Trophoblast cell (in vitro differentiated cells and primary cell): ENCODE data around the gene ZMAT5.

Experiments used
- DNase-seq, 2 donors: peaks; one replicate each; pipeline ENCODE4 v3.0.0-alpha.2; 2016
- H2AFZ ChIP-seq: 2 replicates; pipeline ENCODE4 v1.6.1; 2013; ENCODE audit warnings: low read length, moderate library complexity, mild to moderate bottlenecking; ENCODE audit not compliant: insufficient read depth, poor library complexity
- H2AK5ac ChIP-seq: 2 replicates; pipeline ENCODE4 v1.6.1; 2013; ENCODE audit warnings: mild to moderate bottlenecking, low read length
- H2BK120ac ChIP-seq: 2 replicates; pipeline ENCODE4 v1.6.1; 2013; ENCODE audit warnings: low read length, mild to moderate bottlenecking, moderate library complexity; ENCODE audit not compliant: insufficient read depth, poor library complexity
- H2BK12ac ChIP-seq: 2 replicates; pipeline ENCODE4 v1.6.1; 2013; ENCODE audit warnings: mild to moderate bottlenecking, low read length, moderate library complexity
- H2BK5ac ChIP-seq: 2 replicates; pipeline ENCODE4 v1.6.1; 2013; ENCODE audit warnings: low read length, low read depth, moderate library complexity, mild to moderate bottlenecking; ENCODE audit not compliant: poor library complexity
- H3K14ac ChIP-seq: 2 replicates; pipeline ENCODE4 v1.6.1; 2013; ENCODE audit warnings: mild to moderate bottlenecking, low read length
- H3K18ac ChIP-seq: 2 replicates; pipeline ENCODE4 v1.6.1; 2013; ENCODE audit warnings: mild to moderate bottlenecking, low read length
- H3K23ac ChIP-seq: 2 replicates; pipeline ENCODE4 v1.6.1; 2013; ENCODE audit warnings: low read length
- H3K27ac ChIP-seq: 2 replicates; pipeline ENCODE4 v1.5.1; 2013; ENCODE audit warnings: low read depth, mild to moderate bottlenecking, inconsistent platforms, low read length, moderate library complexity
- H3K27me3 ChIP-seq: 2 replicates; pipeline ENCODE4 v1.6.1; 2013; ENCODE audit warnings: inconsistent platforms, mild to moderate bottlenecking, low read length, moderate library complexity; ENCODE audit not compliant: insufficient read depth
- H3K36me3 ChIP-seq, 2 experiments: 1 replicate in 1 of 2; 2 replicates in 1 of 2; pipeline ENCODE4 v1.6.1; 2013; ENCODE audit warnings: low read length in 2 of 2, mild to moderate bottlenecking in 2 of 2, moderate library complexity in 1 of 2; ENCODE audit not compliant: insufficient read depth in 2 of 2, control insufficient read depth in 1 of 2
- H3K4ac ChIP-seq: 2 replicates; pipeline ENCODE4 v1.6.1; 2013; ENCODE audit warnings: low read depth, mild to moderate bottlenecking, low read length, moderate library complexity
- H3K4me1 ChIP-seq, 2 experiments: 1 replicate in 1 of 2; 2 replicates in 1 of 2; pipeline ENCODE4 v1.6.1; 2013; ENCODE audit warnings: low read length in 2 of 2, mild to moderate bottlenecking in 2 of 2, moderate library complexity in 1 of 2; ENCODE audit not compliant: insufficient read depth in 2 of 2, control insufficient read depth in 1 of 2
- H3K4me2 ChIP-seq: 2 replicates; pipeline ENCODE4 v1.6.1; 2013; ENCODE audit warnings: inconsistent platforms, mild to moderate bottlenecking, low read length, moderate library complexity
- H3K4me3 ChIP-seq: 2 replicates; pipeline ENCODE4 v1.5.1; 2013; ENCODE audit warnings: mild to moderate bottlenecking, low read depth, low read length, inconsistent platforms
- H3K79me1 ChIP-seq: one replicate; pipeline ENCODE4 v1.6.1; 2013; ENCODE audit warnings: low read length
- H3K79me2 ChIP-seq: 2 replicates; pipeline ENCODE4 v1.6.1; 2013; ENCODE audit warnings: low read length, mild to moderate bottlenecking; ENCODE audit not compliant: control insufficient read depth, insufficient read depth, poor library complexity
- H3K9ac ChIP-seq: 2 replicates; pipeline ENCODE4 v1.6.1; 2013; ENCODE audit warnings: mild to moderate bottlenecking, low read length
- H3K9me3 ChIP-seq: 2 replicates; pipeline ENCODE4 v1.6.1; 2013; ENCODE audit warnings: low read depth, mild to moderate bottlenecking, control low read depth, inconsistent platforms, low read length; ENCODE audit not compliant: insufficient read depth
- H4K12ac ChIP-seq: 2 replicates; pipeline ENCODE4 v1.6.1; 2013; ENCODE audit warnings: low read depth, mild to moderate bottlenecking, low read length, moderate library complexity
- H4K8ac ChIP-seq: 2 replicates; pipeline ENCODE4 v1.6.1; 2013; ENCODE audit warnings: low read depth, mild to moderate bottlenecking, low read length, moderate library complexity
- H4K91ac ChIP-seq: one replicate; pipeline ENCODE4 v1.6.1; 2013; ENCODE audit warnings: low read depth, mild to moderate bottlenecking, low read length, moderate library complexity
- WGBS: extraction: QIAGEN DNeasy Blood & Tissue Kit; methylation state at CpG from one replicate; pipeline ENCODE4 v1.1.7; 2013; ENCODE audit warnings: missing lambda C conversion rate; ENCODE audit not compliant: insufficient read length, insufficient coverage; ENCODE audit errors: extremely low coverage; 5-methylcytosine and 5-hydroxymethylcytosine counted together

The ZMAT5 gene

GRCh38 chr22:29750029-29750428, 16.8 kb downstream of the ZMAT5 start:
- Histone ChIP-seq H2AFZ (no peak overlapping the region), H3K27me3 (no peaks in the 10 kb centered on the region), H2AK5ac (no peak overlapping the region), H2BK5ac (no peak overlapping the region), H4K8ac (no peak overlapping the region), H3K14ac (no peak overlapping the region), H3K18ac (no peak overlapping the region), H3K4me3 (no peak overlapping the region), H3K4ac (no peak overlapping the region), H4K12ac (no peak overlapping the region), H3K4me2 (no peak overlapping the region), H3K79me2 (no peaks in the 10 kb centered on the region), H2BK12ac (no peak overlapping the region), H3K23ac (no peak overlapping the region), H3K4me1 (peaks cover 4 to 5% of the 10 kb centered on the region in 2 experiments), H3K79me1 (no peaks in the 10 kb centered on the region), H2BK120ac (no peak overlapping the region), H4K91ac (no peak overlapping the region), H3K27ac (no peak overlapping the region), H3K9ac (no peak overlapping the region), H3K9me3 (peaks cover 2% of the 10 kb centered on the region), H3K36me3 (peaks cover 0 to 13% of the 10 kb centered on the region in 2 experiments)
- WGBS, result no CpG with 5 or more reads among the region's 3 CpGs
- DNase-seq, result no peak

GRCh38 chr22:29748248-29748893, 18.4 kb downstream of the ZMAT5 start:
- Histone ChIP-seq H2AK5ac (no peak overlapping the region), H2BK5ac (no peak overlapping the region), H4K8ac (no peak overlapping the region), H3K4me3 (no peak overlapping the region), H2BK120ac (no peak overlapping the region), H3K4me2 (no peak overlapping the region), H3K4ac (no peak overlapping the region), H3K27me3 (no peaks in the 10 kb centered on the region), H3K27ac (no peak overlapping the region), H3K23ac (no peak overlapping the region), H4K91ac (no peak overlapping the region), H3K14ac (no peak overlapping the region), H3K4me1 (no peaks in the 10 kb centered on the region), H3K9me3 (peaks cover 2% of the 10 kb centered on the region), H3K9ac (no peak overlapping the region), H3K18ac (no peak overlapping the region), H3K36me3 (peaks cover 0 to 13% of the 10 kb centered on the region in 2 experiments), H3K79me2 (no peaks in the 10 kb centered on the region), H3K79me1 (no peaks in the 10 kb centered on the region), H2AFZ (no peak overlapping the region), H2BK12ac (no peak overlapping the region), H4K12ac (no peak overlapping the region)
- DNase-seq, result no peak
- WGBS, result no CpG with 5 or more reads among the region's 9 CpGs

DNA sequence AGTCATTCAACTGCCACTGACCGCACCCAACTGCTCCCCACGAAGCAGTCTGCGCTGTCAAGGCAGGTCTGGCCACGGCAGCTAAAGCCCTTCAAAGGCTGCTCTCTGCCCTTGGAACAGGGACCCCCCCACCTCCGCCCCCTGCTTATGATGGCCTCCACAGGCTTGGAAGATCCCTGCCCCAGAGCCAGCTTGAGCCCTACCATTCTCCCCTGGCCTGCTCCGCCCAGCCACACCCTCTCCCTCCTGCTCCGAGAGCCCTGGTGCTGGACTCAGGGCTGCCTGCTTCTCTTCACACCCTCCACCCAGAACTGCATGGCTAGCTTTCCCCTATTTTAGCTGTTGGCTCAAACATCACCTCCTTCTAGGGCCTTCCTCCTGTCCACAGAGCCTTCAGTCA, 19.0 kb downstream of the ZMAT5 start:
- no peak overlapping the region for H3K4me2 ChIP-seq
- H3K18ac ChIP-seq, result no peak overlapping the region
- no peaks in the 10 kb centered on the region for H3K4me1 ChIP-seq
- no peaks in the 10 kb centered on the region for H3K27me3 ChIP-seq
- H2AFZ ChIP-seq, result no peak overlapping the region
- no peak overlapping the region for H3K4ac ChIP-seq
- H2BK5ac ChIP-seq, result no peak overlapping the region
- H2AK5ac ChIP-seq, result no peak overlapping the region
- H4K12ac ChIP-seq, result no peak overlapping the region
- no peak overlapping the region for H3K27ac ChIP-seq
- no peak overlapping the region for H3K4me3 ChIP-seq
- no peak overlapping the region for H4K91ac ChIP-seq
- no peak overlapping the region for H4K8ac ChIP-seq
- no CpG with 5 or more reads among the region's 7 CpGs for WGBS
- no peak overlapping the region for H3K9ac ChIP-seq
- no peak overlapping the region for H2BK120ac ChIP-seq
- peaks cover 0 to 13% of the 10 kb centered on the region in 2 experiments for H3K36me3 ChIP-seq
- no peak overlapping the region for H2BK12ac ChIP-seq
- no peak for DNase-seq
- no peaks in the 10 kb centered on the region for H3K79me2 ChIP-seq
- H3K9me3 ChIP-seq, result peaks cover 2% of the 10 kb centered on the region
- H3K14ac ChIP-seq, result no peak overlapping the region
- H3K79me1 ChIP-seq, result no peaks in the 10 kb centered on the region
- H3K23ac ChIP-seq, result no peak overlapping the region

DNA sequence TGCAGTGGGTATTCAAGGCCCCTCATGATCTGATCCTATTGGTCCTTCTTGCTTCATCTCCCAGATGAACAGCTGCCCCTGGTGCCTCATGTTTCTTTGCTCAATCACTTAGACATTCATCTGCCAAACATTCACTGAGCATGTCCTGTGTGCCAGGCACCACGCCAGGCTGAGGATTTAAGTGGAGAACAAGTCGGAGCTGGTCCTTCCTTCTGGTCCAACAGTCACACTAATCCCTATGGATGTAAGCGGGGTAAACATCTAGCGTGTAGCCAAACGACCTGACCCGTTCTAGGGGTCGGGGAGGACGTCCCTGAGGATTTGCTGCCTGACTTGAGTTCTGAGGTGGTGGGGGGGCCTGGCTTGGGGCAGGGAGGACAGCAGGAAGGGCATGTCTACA, 21.9 kb downstream of the ZMAT5 start:
- Histone ChIP-seq H3K4me1 (no peaks in the 10 kb centered on the region), H3K4ac (no peak overlapping the region), H4K12ac (no peak overlapping the region), H2BK12ac (no peak overlapping the region), H3K9ac (no peak overlapping the region), H3K27me3 (no peaks in the 10 kb centered on the region), H3K79me2 (no peaks in the 10 kb centered on the region), H3K14ac (no peak overlapping the region), H3K36me3 (peaks cover 3 to 13% of the 10 kb centered on the region in 2 experiments), H3K18ac (no peak overlapping the region), H3K4me3 (no peak overlapping the region), H3K4me2 (no peak overlapping the region), H2BK120ac (no peak overlapping the region), H3K9me3 (no peaks in the 10 kb centered on the region), H4K91ac (no peak overlapping the region), H3K23ac (no peak overlapping the region), H4K8ac (no peak overlapping the region), H3K79me1 (no peaks in the 10 kb centered on the region), H2BK5ac (no peak overlapping the region), H3K27ac (no peak overlapping the region), H2AFZ (no peak overlapping the region), H2AK5ac (no peak overlapping the region)
- no peak for DNase-seq
- WGBS, result no CpG with 5 or more reads among the region's 8 CpGs
